C4-2B (cell line): ENCODE measurements around the gene RNU6-9.

Experiments
- H3K27ac ChIP-seq: fragments of 450-650 bp; 2 replicates; pipeline ENCODE4 v1.5.1; 2017
- CTCF ChIP-seq: fragments of 450-650 bp; conservative IDR thresholded peaks from 2 replicates; pipeline ENCODE4 v1.5.1; 2017; ENCODE audit warnings: mild to moderate bottlenecking
- ZFX ChIP-seq: fragments of 450-650 bp; IDR thresholded peaks from 2 replicates; pipeline ENCODE4 v1.6.1; 2017

Gene RNU6-9

DNA sequence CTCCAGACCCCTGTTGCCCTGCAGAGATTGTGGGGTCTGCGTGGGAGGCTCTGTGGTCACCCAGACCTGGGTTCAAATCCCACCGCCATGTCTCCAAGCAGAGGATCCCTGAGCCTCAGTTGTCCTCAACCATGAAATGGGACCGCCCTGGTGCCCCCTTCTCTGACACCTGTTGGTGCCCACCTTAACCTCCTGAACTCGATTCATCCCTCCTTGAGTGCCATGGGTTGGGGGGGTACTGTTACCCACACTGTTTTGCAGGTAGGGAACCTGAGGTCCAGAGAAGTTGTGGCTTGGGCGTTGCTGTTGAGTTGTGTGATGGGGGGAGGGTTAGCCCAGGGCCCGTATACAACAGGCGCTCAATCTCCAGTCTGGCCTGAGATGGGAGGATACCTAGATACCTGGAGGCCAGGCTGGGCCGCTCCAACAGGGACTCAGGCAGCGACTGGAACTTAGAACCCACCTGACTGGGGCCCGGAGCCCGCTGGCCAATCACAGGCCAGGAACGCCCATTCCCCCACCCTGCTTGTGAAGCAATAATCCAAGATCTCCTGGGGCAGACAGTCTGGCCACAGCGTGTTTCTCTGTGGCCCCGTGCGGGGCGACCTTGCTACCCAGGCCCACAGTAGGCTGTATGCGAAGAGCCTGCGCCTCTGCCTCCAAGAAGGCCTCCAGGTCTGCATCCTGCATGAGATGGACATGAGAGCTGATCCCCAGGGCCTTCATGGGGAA, 35.4 kb downstream of the RNU6-9 start:
- no peak for TF ChIP-seq CTCF
- no peak for TF ChIP-seq ZFX
- H3K27ac ChIP-seq, result no peak overlapping the region

GRCh38 chr19:929203-929890, 36.1 kb downstream of the RNU6-9 start:
- H3K27ac ChIP-seq, result no peak overlapping the region
- TF ChIP-seq CTCF (no peak), ZFX (no peak)

DNA sequence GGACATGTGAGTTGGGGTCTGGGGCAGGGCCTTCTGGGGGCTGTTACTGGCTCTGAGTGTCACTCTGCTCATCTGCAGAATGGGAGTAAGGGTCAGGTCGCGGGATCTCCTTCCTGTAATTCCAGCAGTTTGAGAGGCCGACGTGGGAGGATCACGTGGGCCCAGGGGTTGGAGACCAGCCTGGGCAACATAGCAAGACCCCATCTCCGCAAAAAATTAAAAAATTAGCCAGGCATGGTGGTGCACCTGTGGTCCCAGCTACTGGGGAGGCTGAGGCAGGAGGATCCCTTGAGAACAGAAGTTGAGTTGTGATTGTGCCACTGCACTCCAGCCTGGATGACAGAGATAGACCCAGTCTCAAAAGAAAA, 36.6 kb downstream of the RNU6-9 start:
- H3K27ac ChIP-seq, result no peak overlapping the region
- no peak for TF ChIP-seq CTCF
- no peak for TF ChIP-seq ZFX

- TF ChIP-seq CTCF (no peak), ZFX (no peak)
- no peak overlapping the region for H3K27ac ChIP-seq
Observed at GRCh38 chr19:931860-932647, 38.8 kb downstream of the RNU6-9 start.

DNA sequence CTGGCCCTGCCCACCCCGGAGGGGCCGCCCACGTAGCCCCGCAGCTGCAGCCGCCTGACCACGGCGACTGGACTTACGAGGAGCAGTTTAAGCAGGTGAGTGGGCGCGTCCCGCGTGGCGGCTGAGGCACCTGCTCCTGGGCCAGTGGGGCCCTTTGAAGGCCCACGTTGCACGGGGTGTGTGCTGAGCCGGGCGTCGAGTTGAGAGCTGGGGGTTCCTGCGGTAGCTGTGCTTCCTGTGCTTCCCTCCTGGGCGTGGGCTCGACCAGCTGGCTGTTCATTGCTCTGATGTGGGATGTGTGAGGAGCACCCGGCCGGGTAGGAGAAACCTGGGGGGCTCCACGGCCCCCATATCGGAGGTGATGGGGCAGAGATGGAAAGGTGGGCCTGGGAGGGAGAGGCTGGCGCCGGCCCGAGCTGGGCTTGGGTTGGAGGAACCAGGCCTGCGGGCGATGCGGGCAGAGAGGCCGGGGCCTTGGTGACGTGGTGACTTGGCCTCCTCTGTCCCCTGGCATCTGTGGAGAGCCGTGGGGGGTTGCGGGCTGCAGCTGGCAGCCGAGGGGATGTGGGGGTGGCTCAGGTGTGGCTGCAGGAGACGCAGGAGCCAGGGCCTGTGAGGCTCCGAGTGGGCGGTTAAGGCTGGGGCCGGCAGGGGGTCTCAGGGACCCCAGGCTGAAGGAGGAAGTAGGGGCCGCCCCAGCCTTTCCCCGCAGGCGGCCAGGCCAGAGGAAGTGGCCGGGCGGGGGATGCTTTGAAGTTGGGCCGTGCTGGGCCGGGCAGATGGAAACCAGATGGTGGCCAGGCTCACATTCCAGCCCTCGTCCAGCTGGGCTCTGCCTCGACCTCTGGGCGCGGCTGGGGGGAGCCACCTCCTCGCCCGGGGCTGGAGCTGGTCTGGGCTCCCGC, 39.6 kb downstream of the RNU6-9 start:
- TF ChIP-seq ZFX (no peak), CTCF (no peak)
- no peak overlapping the region for H3K27ac ChIP-seq

GRCh38 chr19:933553-933882, 40.2 kb downstream of the RNU6-9 start:
- TF ChIP-seq CTCF (no peak), ZFX (no peak)
- H3K27ac ChIP-seq, result no peak overlapping the region
